CD4-positive, alpha-beta T cell treated with Interleukin-12 subunit alpha and Interleukin-12 subunit beta, for 1 hour (primary cell): Measurements from ENCODE around the gene CDC42EP1.

Experiments used
- DNase-seq: peaks from one replicate; pipeline ENCODE4 v3.0.0-alpha.2; 2020

The CDC42EP1 gene

GRCh38 chr22:37561212-37562048 is 1.1 kb downstream of the CDC42EP1 start:
- peak; percentile 74 for DNase-seq

GRCh38 chr22:37562049-37562875 is 2.0 kb downstream of the CDC42EP1 start:
- DNase-seq, result no peak

GRCh38 chr22:37563153-37564081 is 3.1 kb downstream of the CDC42EP1 start:
- DNase-seq, result no peak

GRCh38 chr22:37564111-37564711 is 3.9 kb downstream of the CDC42EP1 start:
- DNase-seq, result no peak

- no peak for DNase-seq
Measured at GRCh38 chr22:37565830-37566229, 5.5 kb downstream of the CDC42EP1 start.

GRCh38 chr22:37566329-37566837 is 6.1 kb downstream of the CDC42EP1 start:
- DNase-seq, result peak; percentile 48

- peak; percentile 93 for DNase-seq
Measured at GRCh38 chr22:37566903-37567798, 6.9 kb downstream of the CDC42EP1 start.

GRCh38 chr22:37568012-37568411 is 7.7 kb downstream of the CDC42EP1 start:
- DNase-seq, result no peak

GRCh38 chr22:37568448-37569008 is 8.2 kb downstream of the CDC42EP1 start:
- DNase-seq, result no peak

GRCh38 chr22:37569009-37569920 is 9.0 kb downstream of the CDC42EP1 start:
- no peak for DNase-seq

- no peak for DNase-seq
Measured at GRCh38 chr22:37569921-37570660, 9.8 kb downstream of the CDC42EP1 start.

- DNase-seq, result no peak
Measured at GRCh38 chr22:37570661-37570976, 10.3 kb downstream of the CDC42EP1 start.

GRCh38 chr22:37571258-37571991 is 11.1 kb downstream of the CDC42EP1 start:
- no peak for DNase-seq

GRCh38 chr22:37571992-37572373 is 11.7 kb downstream of the CDC42EP1 start:
- DNase-seq, result no peak

GRCh38 chr22:37575490-37576003 is 15.3 kb downstream of the CDC42EP1 start:
- no peak for DNase-seq

GRCh38 chr22:37578002-37578401 is 17.7 kb downstream of the CDC42EP1 start:
- DNase-seq, result no peak

GRCh38 chr22:37581504-37581903 is 21.2 kb downstream of the CDC42EP1 start:
- no peak for DNase-seq

- DNase-seq, result no peak
Measured at GRCh38 chr22:37582526-37582925, 22.2 kb downstream of the CDC42EP1 start.
